GM23338 (cell line): ENCODE results near the gene SIRT7. TPM values are rescaled to one million over a fixed set of nuclear protein-coding genes. Genes with fewer than 3 reads are reported as not detected.

Experiments used
- ATAC-seq: fragments of 200-7000 bp; cut with Tn5 transposase; 3 replicates; pipeline ENCODE4 v1.9.1; 2020
- DNase-seq: peaks from one replicate; pipeline ENCODE4 v3.0.0-alpha.2; 2015; ENCODE audit warnings: low spot score
- H2AFZ ChIP-seq: fragments of 200-600 bp; sonication (generic); 2 replicates; pipeline ENCODE4 v1.8.0; 2016; ENCODE audit warnings: antibody characterized with exemption, mild to moderate bottlenecking, moderate library complexity
- H3F3A ChIP-seq: fragments of 200-600 bp; sonication (generic); replicated peaks from 2 replicates; pipeline ENCODE4 v1.8.0; 2017; ENCODE audit warnings: antibody characterized with exemption, mixed run types, low read depth
- H3K27ac ChIP-seq: fragments of 200-600 bp; sonication (generic); 2 replicates; pipeline ENCODE4 v1.6.1; 2016; ENCODE audit warnings: low read depth
- H3K27me3 ChIP-seq: fragments of 200-600 bp; sonication (generic); 2 replicates; pipeline ENCODE4 v1.8.0; 2016; ENCODE audit warnings: mild to moderate bottlenecking, mixed run types, moderate library complexity; ENCODE audit not compliant: insufficient read depth
- H3K36me3 ChIP-seq: fragments of 200-600 bp; sonication (generic); 2 replicates; pipeline ENCODE4 v1.8.0; 2016; ENCODE audit warnings: mild to moderate bottlenecking; ENCODE audit not compliant: insufficient read depth
- H3K4me1 ChIP-seq: fragments of 200-600 bp; sonication (generic); 2 replicates; pipeline ENCODE4 v1.8.0; 2016; ENCODE audit warnings: mild to moderate bottlenecking, moderate library complexity; ENCODE audit not compliant: insufficient read depth
- H3K4me2 ChIP-seq: fragments of 200-600 bp; sonication (generic); 2 replicates; pipeline ENCODE4 v1.7.1; 2017; ENCODE audit warnings: mixed run types
- H3K4me3 ChIP-seq: fragments of 200-600 bp; sonication (generic); 2 replicates; pipeline ENCODE4 v1.6.1; 2016; ENCODE audit warnings: mixed run types
- H3K79me2 ChIP-seq: fragments of 200-600 bp; sonication (generic); replicated peaks from 2 replicates; pipeline ENCODE4 v1.8.0; 2017; ENCODE audit warnings: mild to moderate bottlenecking; ENCODE audit not compliant: insufficient read depth
- H3K9me2 ChIP-seq: fragments of 200-600 bp; sonication (generic); 2 replicates; pipeline ENCODE4 v1.8.0; 2017; ENCODE audit not compliant: insufficient read depth
- H4K20me1 ChIP-seq: fragments of 200-600 bp; sonication (generic); replicated peaks from 2 replicates; pipeline ENCODE4 v1.8.0; 2017; ENCODE audit warnings: mild to moderate bottlenecking; ENCODE audit not compliant: insufficient read depth
- H3K27ac Mint-ChIP-seq: 2 replicates; pipeline ENCODE4 v1.8.0; 2020; ENCODE audit warnings: inconsistent platforms, mild to moderate bottlenecking, moderate library complexity, mixed read lengths
- H3K27me3 Mint-ChIP-seq: 3 replicates; pipeline ENCODE4 v1.8.0; 2022; ENCODE audit warnings: low read depth, mild to moderate bottlenecking, moderate library complexity, mixed read lengths, inconsistent platforms; ENCODE audit not compliant: insufficient read depth, poor library complexity
- H3K36me3 Mint-ChIP-seq: 3 replicates; pipeline ENCODE4 v1.8.0; 2021; ENCODE audit warnings: low read depth, mild to moderate bottlenecking, inconsistent platforms, moderate library complexity, mixed read lengths
- H3K4me1 Mint-ChIP-seq: 3 replicates; pipeline ENCODE4 v1.8.0; 2020; ENCODE audit warnings: mild to moderate bottlenecking, inconsistent platforms, mixed read lengths
- H3K4me3 Mint-ChIP-seq: 3 replicates; pipeline ENCODE4 v1.8.0; 2021; ENCODE audit warnings: moderate library complexity, mild to moderate bottlenecking, inconsistent platforms, mixed read lengths
- H3K9me3 Mint-ChIP-seq: 3 replicates; pipeline ENCODE4 v1.8.0; 2020; ENCODE audit warnings: moderate library complexity, mild to moderate bottlenecking, inconsistent platforms, mixed read lengths
- EZH2 ChIP-seq: fragments of 200-600 bp; sonication (generic); IDR thresholded peaks from one replicate; pipeline ENCODE4 v1.8.0; 2017; ENCODE audit warnings: antibody characterized with exemption, mild to moderate bottlenecking, low read depth; ENCODE audit not compliant: unreplicated experiment
- EZH2phosphoT487 ChIP-seq: fragments of 200-600 bp; sonication (generic); IDR thresholded peaks from one replicate; pipeline ENCODE4 v1.8.1; 2018; ENCODE audit warnings: antibody characterized with exemption; ENCODE audit not compliant: unreplicated experiment
- JUNB ChIP-seq: IDR thresholded peaks from one replicate; pipeline ENCODE4 v1.6.1; 2016; ENCODE audit warnings: antibody characterized with exemption; ENCODE audit not compliant: unreplicated experiment
- NANOG ChIP-seq: IDR thresholded peaks from 2 replicates; pipeline ENCODE4 v1.6.1; 2016; ENCODE audit warnings: antibody characterized with exemption, borderline replicate concordance
- POLR2AphosphoS5 ChIP-seq: IDR thresholded peaks from 2 replicates; pipeline ENCODE4 v1.6.1; 2016; ENCODE audit warnings: antibody characterized with exemption, low read depth
- STAT1 ChIP-seq: IDR thresholded peaks from one replicate; pipeline ENCODE4 v1.6.1; 2016; ENCODE audit warnings: antibody characterized with exemption; ENCODE audit not compliant: unreplicated experiment
- ZNF462 ChIP-seq: fragments of 250-450 bp; sonication (Bioruptor Pico); IDR thresholded peaks from 2 replicates; pipeline ENCODE4 v1.5.0; 2020; ENCODE audit warnings: mild to moderate bottlenecking, moderate library complexity
- polyA plus RNA-seq: library from polyadenylated mRNA; unstranded; fragments of >200 nt; fragmentation: Nextera tagmentation; extraction: Ambion mirVana; gene quantifications from 2 replicates; pipeline ENCODE4 v1.2.1, GENCODE V29; 2016
- total RNA-seq: library from RNA; depleted of rRNA; stranded (reverse); fragments of >200 nt; shearing (Covaris generic); gene quantifications from 2 replicates; pipeline ENCODE4 v1.2.3, GENCODE V29; 2014
- TF ChIP-seq, protein P1 (sequence below), 2 experiments: fragments of 200-600 bp in 1 of 2; sonication (generic) in 1 of 2; conservative IDR thresholded peaks; 2 replicates each; pipeline versions ENCODE4 v1.5.1 to v1.6.1; 2016 to 2017; ENCODE audit warnings: antibody characterized with exemption in 2 of 2, low read depth in 2 of 2, mild to moderate bottlenecking in 2 of 2, moderate library complexity in 1 of 2
- TF ChIP-seq, protein P2 (sequence below): IDR thresholded peaks from one replicate; pipeline ENCODE4 v1.6.1; 2018; ENCODE audit warnings: antibody characterized with exemption; ENCODE audit not compliant: unreplicated experiment

The SIRT7 gene
- total and polyA plus RNA-seq, 2 experiments from 2014 or later = 16.3 to 20.8 TPM

DNA sequence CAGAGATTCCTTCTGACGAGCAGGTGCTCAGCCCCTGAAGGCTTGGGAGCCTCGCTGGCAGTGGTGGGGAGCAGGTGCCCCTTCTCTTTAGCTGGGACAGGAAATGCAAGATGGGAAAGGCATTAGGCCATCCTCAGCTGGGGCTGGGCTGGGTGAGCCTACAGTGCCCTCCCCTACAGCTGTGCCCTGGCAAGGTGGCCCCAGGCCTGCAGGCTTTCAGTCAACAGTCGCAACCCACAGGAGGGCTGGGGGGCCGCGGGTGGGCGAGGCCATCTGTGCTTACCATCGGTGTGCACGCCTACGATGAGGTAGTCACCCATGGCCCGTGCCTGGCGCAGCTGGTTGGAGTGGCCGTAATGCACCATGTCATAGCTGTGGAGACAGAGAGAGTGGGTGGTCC is 8.7 kb downstream of the SIRT7 start:
- Mint-ChIP-seq H3K27me3 (peaks cover 9% of the 10 kb centered on the region), H3K9me3 (no peaks in the 10 kb centered on the region), H3K4me3 (no peak overlapping the region), H3K27ac (no peak overlapping the region), H3K36me3 (peaks cover 18% of the 10 kb centered on the region), H3K4me1 (peaks cover 3% of the 10 kb centered on the region; the same call in 1 of the 3 replicates)
- Histone ChIP-seq H3K27ac (no peak overlapping the region), H3K36me3 (peaks cover 6% of the 10 kb centered on the region; the same call in 1 of the 2 replicates), H2AFZ (no peak overlapping the region), H3K27me3 (no peaks in the 10 kb centered on the region), H3K4me1 (peaks cover 6% of the 10 kb centered on the region), H3F3A (peaks cover 22% of the 10 kb centered on the region), H3K9me2 (no peaks in the 10 kb centered on the region), H3K4me2 (no peak overlapping the region), H4K20me1 (peaks cover 9% of the 10 kb centered on the region), H3K79me2 (peaks cover 7% of the 10 kb centered on the region), H3K4me3 (no peak overlapping the region)
- DNase-seq (no peak), ATAC-seq (no peak)
- TF ChIP-seq JUNB (no peak), POLR2AphosphoS5 (no peak), EZH2phosphoT487 (no peak), NANOG (no peak), STAT1 (no peak), ZNF462 (CRISPR knock-in tag) (no peak), EZH2 (no peak)
- TF ChIP-seq, protein P1, sequence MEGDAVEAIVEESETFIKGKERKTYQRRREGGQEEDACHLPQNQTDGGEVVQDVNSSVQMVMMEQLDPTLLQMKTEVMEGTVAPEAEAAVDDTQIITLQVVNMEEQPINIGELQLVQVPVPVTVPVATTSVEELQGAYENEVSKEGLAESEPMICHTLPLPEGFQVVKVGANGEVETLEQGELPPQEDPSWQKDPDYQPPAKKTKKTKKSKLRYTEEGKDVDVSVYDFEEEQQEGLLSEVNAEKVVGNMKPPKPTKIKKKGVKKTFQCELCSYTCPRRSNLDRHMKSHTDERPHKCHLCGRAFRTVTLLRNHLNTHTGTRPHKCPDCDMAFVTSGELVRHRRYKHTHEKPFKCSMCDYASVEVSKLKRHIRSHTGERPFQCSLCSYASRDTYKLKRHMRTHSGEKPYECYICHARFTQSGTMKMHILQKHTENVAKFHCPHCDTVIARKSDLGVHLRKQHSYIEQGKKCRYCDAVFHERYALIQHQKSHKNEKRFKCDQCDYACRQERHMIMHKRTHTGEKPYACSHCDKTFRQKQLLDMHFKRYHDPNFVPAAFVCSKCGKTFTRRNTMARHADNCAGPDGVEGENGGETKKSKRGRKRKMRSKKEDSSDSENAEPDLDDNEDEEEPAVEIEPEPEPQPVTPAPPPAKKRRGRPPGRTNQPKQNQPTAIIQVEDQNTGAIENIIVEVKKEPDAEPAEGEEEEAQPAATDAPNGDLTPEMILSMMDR (conservative IDR thresholded peaks at IDR 0.05; ENCODE audit: low read depth in 2 of 2) = no peak
- TF ChIP-seq, protein P2, sequence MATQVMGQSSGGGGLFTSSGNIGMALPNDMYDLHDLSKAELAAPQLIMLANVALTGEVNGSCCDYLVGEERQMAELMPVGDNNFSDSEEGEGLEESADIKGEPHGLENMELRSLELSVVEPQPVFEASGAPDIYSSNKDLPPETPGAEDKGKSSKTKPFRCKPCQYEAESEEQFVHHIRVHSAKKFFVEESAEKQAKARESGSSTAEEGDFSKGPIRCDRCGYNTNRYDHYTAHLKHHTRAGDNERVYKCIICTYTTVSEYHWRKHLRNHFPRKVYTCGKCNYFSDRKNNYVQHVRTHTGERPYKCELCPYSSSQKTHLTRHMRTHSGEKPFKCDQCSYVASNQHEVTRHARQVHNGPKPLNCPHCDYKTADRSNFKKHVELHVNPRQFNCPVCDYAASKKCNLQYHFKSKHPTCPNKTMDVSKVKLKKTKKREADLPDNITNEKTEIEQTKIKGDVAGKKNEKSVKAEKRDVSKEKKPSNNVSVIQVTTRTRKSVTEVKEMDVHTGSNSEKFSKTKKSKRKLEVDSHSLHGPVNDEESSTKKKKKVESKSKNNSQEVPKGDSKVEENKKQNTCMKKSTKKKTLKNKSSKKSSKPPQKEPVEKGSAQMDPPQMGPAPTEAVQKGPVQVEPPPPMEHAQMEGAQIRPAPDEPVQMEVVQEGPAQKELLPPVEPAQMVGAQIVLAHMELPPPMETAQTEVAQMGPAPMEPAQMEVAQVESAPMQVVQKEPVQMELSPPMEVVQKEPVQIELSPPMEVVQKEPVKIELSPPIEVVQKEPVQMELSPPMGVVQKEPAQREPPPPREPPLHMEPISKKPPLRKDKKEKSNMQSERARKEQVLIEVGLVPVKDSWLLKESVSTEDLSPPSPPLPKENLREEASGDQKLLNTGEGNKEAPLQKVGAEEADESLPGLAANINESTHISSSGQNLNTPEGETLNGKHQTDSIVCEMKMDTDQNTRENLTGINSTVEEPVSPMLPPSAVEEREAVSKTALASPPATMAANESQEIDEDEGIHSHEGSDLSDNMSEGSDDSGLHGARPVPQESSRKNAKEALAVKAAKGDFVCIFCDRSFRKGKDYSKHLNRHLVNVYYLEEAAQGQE = no peak
